GM19397 (cell line): ENCODE results near the gene RBM8A.

Experiments
- ATAC-seq: cut with Tn5 transposase; IDR thresholded peaks from one replicate; pipeline ENCODE4 v1.9.1; 2021; ENCODE audit warnings: mild to moderate bottlenecking, moderate library complexity; ENCODE audit not compliant: unreplicated experiment

The RBM8A gene

GRCh38 chr1:145918144-145918991 is 8.9 kb downstream of the RBM8A start, which contains the start of gene PEX11B:
Gene PEX11B, minus strand, starts transcription at chr1:145918717. Its CDS starts 29 bp downstream, at chr1:145918688.
- peak; percentile 87 for ATAC-seq

- ATAC-seq, result no peak
Observed at GRCh38 chr1:145917595-145917994, 9.7 kb downstream of the RBM8A start.

GRCh38 chr1:145916745-145917144 is 10.5 kb downstream of the RBM8A start:
- ATAC-seq, result no peak

GRCh38 chr1:145912128-145912641 is 15.1 kb downstream of the RBM8A start:
- no peak for ATAC-seq

- ATAC-seq, result no peak
Observed at GRCh38 chr1:145908653-145909052, 18.6 kb downstream of the RBM8A start.

GRCh38 chr1:145906954-145907753 is 20.1 kb downstream of the RBM8A start:
- ATAC-seq, result no peak

GRCh38 chr1:145901312-145902021 is 25.8 kb downstream of the RBM8A start:
- no peak for ATAC-seq

- no peak for ATAC-seq
Observed at GRCh38 chr1:145898756-145899155, 28.5 kb downstream of the RBM8A start.

GRCh38 chr1:145897969-145898368 is 29.3 kb downstream of the RBM8A start:
- ATAC-seq, result no peak

- no peak for ATAC-seq
Observed at GRCh38 chr1:145895471-145895870, 31.8 kb downstream of the RBM8A start.

- no peak for ATAC-seq
Observed at GRCh38 chr1:145893306-145894055, 33.8 kb downstream of the RBM8A start.

- ATAC-seq, result no peak
Observed at GRCh38 chr1:145892486-145893087, 34.7 kb downstream of the RBM8A start.

- ATAC-seq, result no peak
Observed at GRCh38 chr1:145891587-145892485, 35.4 kb downstream of the RBM8A start.

GRCh38 chr1:145891143-145891542 is 36.1 kb downstream of the RBM8A start:
- ATAC-seq, result no peak

GRCh38 chr1:145889722-145890121 is 37.6 kb downstream of the RBM8A start:
- no peak for ATAC-seq

GRCh38 chr1:145887631-145888030 is 39.7 kb downstream of the RBM8A start:
- no peak for ATAC-seq

- ATAC-seq, result no peak
Observed at GRCh38 chr1:145886816-145887215, 40.5 kb downstream of the RBM8A start.

GRCh38 chr1:145886390-145886789 is 40.9 kb downstream of the RBM8A start:
- ATAC-seq, result no peak

GRCh38 chr1:145885738-145886287 is 41.5 kb downstream of the RBM8A start, which contains the start of gene ANKRD35:
Gene ANKRD35, minus strand, starts transcription at chr1:145885866. Its CDS starts 108 bp downstream, at chr1:145885758.
- peak; percentile 97 for ATAC-seq
